ENCODE data around the gene PBX4.

DNA sequence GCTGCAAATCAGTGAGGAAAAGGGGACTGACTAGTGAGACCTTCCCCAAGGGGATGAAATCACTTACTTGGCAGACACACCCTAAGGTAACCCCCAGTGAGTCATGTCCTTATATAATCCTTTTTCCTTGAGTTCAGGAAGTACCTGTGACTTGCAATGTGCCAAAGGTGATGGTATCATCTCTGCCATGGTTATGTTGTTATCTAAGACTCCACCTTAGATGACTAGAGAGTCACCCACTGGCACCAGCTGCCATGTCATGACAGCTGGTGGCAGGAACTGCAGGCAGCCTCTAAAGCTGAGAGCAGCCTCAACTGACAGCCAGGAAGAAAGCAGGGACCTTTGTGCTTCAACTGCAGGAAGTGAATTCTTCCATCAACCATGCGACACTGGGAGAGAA, 12.5 kb downstream of the PBX4 start:
- TF ChIP-seq, protein P1, sequence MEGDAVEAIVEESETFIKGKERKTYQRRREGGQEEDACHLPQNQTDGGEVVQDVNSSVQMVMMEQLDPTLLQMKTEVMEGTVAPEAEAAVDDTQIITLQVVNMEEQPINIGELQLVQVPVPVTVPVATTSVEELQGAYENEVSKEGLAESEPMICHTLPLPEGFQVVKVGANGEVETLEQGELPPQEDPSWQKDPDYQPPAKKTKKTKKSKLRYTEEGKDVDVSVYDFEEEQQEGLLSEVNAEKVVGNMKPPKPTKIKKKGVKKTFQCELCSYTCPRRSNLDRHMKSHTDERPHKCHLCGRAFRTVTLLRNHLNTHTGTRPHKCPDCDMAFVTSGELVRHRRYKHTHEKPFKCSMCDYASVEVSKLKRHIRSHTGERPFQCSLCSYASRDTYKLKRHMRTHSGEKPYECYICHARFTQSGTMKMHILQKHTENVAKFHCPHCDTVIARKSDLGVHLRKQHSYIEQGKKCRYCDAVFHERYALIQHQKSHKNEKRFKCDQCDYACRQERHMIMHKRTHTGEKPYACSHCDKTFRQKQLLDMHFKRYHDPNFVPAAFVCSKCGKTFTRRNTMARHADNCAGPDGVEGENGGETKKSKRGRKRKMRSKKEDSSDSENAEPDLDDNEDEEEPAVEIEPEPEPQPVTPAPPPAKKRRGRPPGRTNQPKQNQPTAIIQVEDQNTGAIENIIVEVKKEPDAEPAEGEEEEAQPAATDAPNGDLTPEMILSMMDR (conservative IDR thresholded peaks at IDR 0.05; ENCODE audit: low read depth in 2 of 2) = no peak
- TF ChIP-seq EZH2phosphoT487 (IDR thresholded peaks at IDR 0.05; ENCODE audit: unreplicated experiment) = no peak

Measured in GM23338 (cell line).